Activated naive CD8-positive, alpha-beta T cell treated with anti-CD3 and anti-CD28 coated beads, Interleukin-2, amount 50 U/mL, for 24 hours (primary cell): Measurements from ENCODE around the gene AMPH.

ENCODE experiments used
- ATAC-seq: fragments of 150-1000 bp; cut with Tn5 transposase; one replicate; pipeline ENCODE4 v1.10.0; 2021
- DNase-seq: peaks from one replicate; pipeline ENCODE4 v3.0.0; 2021
- H3K27ac Mint-ChIP-seq: one replicate; pipeline ENCODE4 v1.8.0; 2021; ENCODE audit warnings: mild to moderate bottlenecking, mixed read lengths
- H3K27me3 Mint-ChIP-seq: one replicate; pipeline ENCODE4 v1.8.0; 2021; ENCODE audit warnings: mixed read lengths
- H3K36me3 Mint-ChIP-seq: one replicate; pipeline ENCODE4 v1.8.0; 2021; ENCODE audit warnings: low read depth, mixed read lengths
- H3K4me1 Mint-ChIP-seq: one replicate; pipeline ENCODE4 v1.8.0; 2021; ENCODE audit warnings: mixed read lengths
- H3K4me3 Mint-ChIP-seq: one replicate; pipeline ENCODE4 v1.8.0; 2021; ENCODE audit warnings: mild to moderate bottlenecking, moderate library complexity, mixed read lengths
- H3K9me3 Mint-ChIP-seq: one replicate; pipeline ENCODE4 v1.8.0; 2021; ENCODE audit warnings: mixed read lengths

Gene AMPH

DNA sequence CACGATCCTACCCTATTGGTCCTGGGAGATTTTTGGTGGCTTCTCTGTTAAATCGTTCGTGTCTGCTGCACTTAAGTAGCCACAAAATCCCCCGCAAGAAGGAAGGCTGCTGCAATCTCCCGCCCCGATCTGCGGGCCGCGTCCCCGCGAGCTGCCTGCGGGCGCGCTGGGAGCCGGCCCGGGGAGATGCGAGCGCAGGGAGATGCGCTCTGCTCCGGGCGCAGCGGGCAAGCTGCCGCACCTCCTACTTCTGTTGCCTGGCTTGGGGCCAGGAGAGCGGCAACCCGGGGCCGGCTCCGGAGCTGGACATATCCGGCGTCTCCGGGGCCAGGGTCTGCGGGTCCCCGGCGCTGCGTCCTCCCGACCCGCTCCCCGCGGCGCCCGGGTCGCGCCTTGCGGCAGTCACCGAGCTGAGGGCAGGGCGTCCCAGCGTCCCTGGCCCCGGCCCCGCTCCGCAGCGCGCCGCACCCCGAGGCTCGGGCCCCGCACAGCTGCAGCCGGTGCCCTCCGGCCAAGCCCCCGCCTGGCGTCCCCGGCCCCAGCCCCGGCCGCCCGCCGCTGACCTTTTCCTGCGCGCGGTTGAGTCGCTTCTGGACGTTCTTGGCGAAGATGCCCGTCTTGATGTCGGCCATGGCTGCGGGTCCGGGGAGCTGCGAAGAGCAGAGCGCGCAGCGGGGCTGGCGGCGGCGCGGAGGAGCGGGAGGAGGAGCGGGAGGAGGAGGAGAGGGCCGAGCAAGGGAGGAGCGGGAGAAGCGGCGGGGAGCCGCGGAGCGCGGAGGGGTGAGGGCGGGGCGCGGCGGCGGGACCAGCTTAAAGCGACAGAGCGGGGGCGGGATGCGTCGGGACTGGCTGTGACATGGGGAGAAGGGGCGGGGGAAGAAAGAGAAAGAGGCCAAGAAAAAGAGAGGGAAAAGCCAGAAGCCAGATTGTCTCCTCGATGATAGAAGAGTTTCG lies at the start of gene AMPH:
TSS of gene AMPH (minus strand) at position 654 of the 954 bp plus-strand sequence. CDS start at position 632, 22 bp downstream.
- peak; percentile 35 for DNase-seq
- Mint-ChIP-seq H3K36me3 (no peaks in the 10 kb centered on the region), H3K9me3 (no peaks in the 10 kb centered on the region), H3K27ac (no peak within 1 kb of the TSS), H3K4me1 (peaks cover 2% of the 10 kb centered on the region), H3K27me3 (peaks cover 57% of the 10 kb centered on the region), H3K4me3 (peak within 1 kb of the TSS; percentile 54)
- ATAC-seq, result peak; percentile 71

DNA sequence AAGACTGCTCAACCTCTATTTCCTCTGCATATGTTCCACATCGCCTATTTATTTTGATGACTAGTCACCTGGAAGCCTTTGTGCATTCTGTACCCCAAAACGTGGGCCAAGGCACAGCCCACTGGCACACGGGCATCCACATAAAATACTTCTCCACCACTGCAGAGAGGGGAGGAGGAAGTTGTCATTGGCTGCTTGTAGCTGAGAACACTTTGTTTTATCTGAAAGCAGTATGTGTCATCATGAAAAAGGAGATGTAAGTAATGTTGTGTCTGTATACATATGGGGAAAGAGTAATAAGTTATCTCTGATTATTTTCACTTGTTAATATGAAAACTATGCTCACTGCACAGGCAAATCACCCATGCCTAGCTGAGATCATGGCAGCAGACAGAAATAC lies 48.2 kb upstream of the AMPH start:
- Mint-ChIP-seq H3K4me3 (no peak overlapping the region), H3K36me3 (no peaks in the 10 kb centered on the region), H3K9me3 (no peaks in the 10 kb centered on the region), H3K27me3 (no peaks in the 10 kb centered on the region), H3K4me1 (no peaks in the 10 kb centered on the region), H3K27ac (no peak overlapping the region)
- DNase-seq (no peak), ATAC-seq (no peak)

DNA sequence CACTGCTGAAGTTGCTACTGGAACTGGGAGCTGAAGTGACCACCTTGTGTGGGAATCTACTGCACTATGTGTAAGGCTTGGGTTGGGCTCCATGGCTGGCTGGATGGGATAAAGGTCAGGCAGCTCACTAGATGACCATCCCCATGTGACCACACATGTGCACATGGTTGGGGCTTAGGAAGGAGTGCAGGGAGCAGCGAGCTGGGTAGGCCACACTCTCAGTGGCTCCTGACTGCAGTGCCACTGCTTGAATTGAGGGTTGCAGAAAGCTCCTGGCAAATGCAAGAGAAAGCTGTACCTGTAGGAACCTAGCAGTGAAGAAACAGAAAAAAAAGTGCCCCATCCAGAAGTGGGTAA lies 47.5 kb upstream of the AMPH start:
- Mint-ChIP-seq H3K27me3 (no peaks in the 10 kb centered on the region), H3K27ac (no peak overlapping the region), H3K4me3 (no peak overlapping the region), H3K36me3 (no peaks in the 10 kb centered on the region), H3K9me3 (no peaks in the 10 kb centered on the region), H3K4me1 (no peaks in the 10 kb centered on the region)
- DNase-seq, result no peak
- no peak for ATAC-seq

DNA sequence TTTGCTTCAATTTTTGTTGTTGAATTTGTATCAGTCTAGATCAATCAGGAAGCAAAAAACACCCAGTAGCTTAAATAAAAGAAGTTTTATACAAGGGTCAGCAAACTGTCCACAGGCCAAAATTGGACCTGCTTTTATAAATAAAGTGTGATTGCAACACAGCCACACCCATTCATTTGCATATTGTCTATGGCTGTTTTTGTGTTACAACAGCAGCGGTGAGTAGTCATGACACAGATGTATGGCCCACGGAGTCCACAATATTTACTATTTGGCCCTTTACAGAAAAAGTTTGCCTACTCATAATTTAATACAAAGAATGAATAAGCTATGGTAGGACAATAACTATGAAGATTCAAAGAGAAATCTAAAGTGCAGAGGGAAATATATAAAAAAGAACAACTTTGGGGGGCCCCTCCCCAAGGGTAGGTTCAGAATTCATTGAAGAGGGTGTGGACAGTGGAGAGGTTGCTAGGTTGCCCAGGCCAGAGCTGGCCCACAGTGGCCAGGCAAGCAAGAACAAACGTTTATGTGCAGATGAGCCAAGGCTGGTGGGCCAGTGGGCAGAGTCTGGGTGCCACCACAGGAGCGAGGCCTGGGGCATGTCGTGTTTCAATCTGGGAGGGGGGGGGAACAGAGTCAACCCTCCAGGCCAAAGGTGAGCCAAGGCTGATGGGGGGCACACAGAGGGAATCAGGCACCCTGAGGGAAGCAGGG lies 47.0 kb upstream of the AMPH start:
- Mint-ChIP-seq H3K36me3 (no peaks in the 10 kb centered on the region), H3K4me1 (no peaks in the 10 kb centered on the region), H3K27me3 (no peaks in the 10 kb centered on the region), H3K9me3 (no peaks in the 10 kb centered on the region), H3K4me3 (no peak overlapping the region), H3K27ac (no peak overlapping the region)
- DNase-seq (no peak), ATAC-seq (no peak)

DNA sequence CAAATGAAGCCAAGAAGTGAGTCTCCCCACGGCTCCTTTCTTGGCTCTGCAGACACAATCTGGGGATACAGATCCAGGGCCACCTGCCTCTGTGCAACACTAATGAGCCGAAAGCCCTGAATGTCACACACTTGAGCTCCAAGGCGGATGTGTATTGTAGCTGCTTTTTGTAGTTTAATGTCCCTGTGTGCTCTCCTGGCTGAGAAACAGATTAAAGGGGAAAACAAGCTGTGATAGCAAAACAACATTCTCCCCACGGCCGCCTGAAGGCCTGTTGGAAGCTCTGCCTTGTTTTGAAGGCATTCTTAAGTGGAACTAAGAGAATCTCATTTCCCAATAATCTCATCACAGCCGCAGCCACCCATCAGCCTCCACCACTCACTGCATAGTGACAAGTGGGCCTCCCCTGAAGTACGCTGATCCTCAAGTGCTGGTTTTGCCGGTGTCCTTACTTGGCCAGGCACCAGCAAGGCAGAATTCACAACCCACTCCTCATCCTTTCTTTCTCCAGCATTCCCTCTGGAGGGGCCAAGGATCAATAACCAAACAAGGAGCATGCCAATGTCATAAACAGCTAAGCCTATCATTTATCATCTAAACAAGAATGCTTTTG lies 44.4 kb upstream of the AMPH start:
- no peaks in the 10 kb centered on the region for H3K36me3 Mint-ChIP-seq
- no peaks in the 10 kb centered on the region for H3K4me1 Mint-ChIP-seq
- DNase-seq (no peak), ATAC-seq (no peak)
- no peaks in the 10 kb centered on the region for H3K27me3 Mint-ChIP-seq
- no peak overlapping the region for H3K27ac Mint-ChIP-seq
- H3K4me3 Mint-ChIP-seq, result no peak overlapping the region
- no peaks in the 10 kb centered on the region for H3K9me3 Mint-ChIP-seq

DNA sequence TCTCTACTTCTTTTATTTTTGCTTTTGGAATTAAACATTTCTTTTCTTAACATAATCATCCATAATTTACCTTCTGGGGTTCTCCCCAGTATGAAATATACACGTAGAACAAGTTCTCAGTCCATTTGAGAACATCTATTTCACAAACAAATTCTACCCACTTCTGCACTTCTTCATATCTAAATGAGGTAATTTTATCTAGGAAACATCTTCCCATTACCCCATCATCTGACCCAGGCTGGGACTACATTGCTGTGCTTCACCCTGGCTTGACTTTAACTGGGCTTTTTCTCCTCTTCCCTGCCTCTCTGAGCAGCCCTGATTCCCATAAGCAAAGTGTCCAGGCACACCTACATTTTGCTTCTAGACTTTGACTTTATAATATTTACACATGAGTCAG lies 43.3 kb upstream of the AMPH start:
- Mint-ChIP-seq H3K36me3 (no peaks in the 10 kb centered on the region), H3K4me1 (no peaks in the 10 kb centered on the region), H3K27ac (no peak overlapping the region), H3K27me3 (peaks cover 4% of the 10 kb centered on the region), H3K9me3 (no peaks in the 10 kb centered on the region), H3K4me3 (no peak overlapping the region)
- ATAC-seq (no peak), DNase-seq (no peak)

DNA sequence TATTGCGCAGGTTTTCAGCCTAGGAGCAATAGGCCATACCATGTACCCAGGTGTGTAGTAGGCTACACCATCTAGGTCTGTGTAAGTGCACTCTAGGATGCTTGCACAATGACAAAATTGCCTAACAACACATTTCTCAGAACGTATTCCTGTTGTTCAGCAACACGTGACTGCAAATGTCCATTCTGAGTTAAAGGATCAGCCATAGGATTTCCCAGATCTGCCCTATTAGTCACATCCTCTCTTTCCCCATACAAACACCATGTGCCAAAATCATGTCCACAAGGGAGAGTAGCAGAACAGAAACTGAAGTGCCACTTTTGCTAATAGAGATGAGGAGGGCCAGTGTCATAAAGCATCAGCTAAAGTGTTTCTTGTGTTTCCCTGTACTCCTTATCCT lies 42.6 kb upstream of the AMPH start:
- Mint-ChIP-seq H3K9me3 (no peaks in the 10 kb centered on the region), H3K4me3 (no peak overlapping the region), H3K4me1 (no peaks in the 10 kb centered on the region), H3K27me3 (peaks cover 8% of the 10 kb centered on the region), H3K27ac (no peak overlapping the region), H3K36me3 (no peaks in the 10 kb centered on the region)
- DNase-seq, result no peak
- ATAC-seq, result no peak

DNA sequence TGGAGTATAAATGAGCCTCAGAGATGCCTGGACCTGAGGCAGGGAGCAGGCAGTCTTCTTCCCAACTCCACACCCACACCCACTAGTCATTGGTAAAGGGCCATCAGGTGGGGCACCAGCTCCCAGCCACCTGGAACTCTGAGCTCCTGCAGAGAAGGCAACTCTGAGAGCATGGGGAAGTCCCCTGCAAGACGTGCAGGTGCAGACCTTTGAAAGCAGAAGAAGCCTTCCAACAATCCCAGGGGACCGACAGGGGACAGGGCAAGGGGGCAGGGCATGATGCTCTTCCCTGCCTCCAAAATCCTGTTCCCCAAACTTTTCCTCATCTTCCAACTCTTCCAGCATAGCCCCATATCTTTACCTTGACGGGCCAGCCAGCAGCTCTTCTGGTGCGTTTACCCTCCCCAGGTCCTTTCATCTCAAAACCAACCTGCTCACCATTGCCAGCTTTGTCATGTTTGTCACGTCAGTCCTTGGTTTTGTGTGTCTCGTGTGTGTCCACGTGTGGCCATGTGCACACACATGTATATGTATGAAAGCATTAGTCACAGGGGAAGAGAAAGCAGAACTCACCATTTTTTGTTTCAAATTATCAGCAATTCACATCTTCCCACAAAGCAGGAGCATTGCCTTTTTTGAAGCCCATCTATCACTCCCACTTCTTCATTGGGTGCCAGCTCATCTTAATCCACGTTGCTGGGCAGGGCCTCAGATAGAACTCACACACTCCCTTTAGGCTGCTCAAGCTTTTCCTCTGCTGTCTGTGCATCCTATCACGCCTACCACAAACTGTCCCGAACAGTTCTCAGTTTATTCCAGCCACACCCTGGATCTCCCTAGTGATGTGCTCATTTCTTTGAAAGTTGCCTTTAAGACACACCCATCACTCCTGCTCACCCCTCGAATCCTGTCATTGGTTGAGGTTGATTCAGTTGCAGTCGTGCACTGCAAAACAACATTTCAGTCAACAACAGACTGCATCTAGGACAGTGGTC lies 41.0 kb upstream of the AMPH start:
- no peaks in the 10 kb centered on the region for H3K9me3 Mint-ChIP-seq
- H3K27ac Mint-ChIP-seq, result no peak overlapping the region
- peaks cover 11% of the 10 kb centered on the region for H3K27me3 Mint-ChIP-seq
- H3K36me3 Mint-ChIP-seq, result no peaks in the 10 kb centered on the region
- no peak for ATAC-seq
- no peak overlapping the region for H3K4me3 Mint-ChIP-seq
- H3K4me1 Mint-ChIP-seq, result no peaks in the 10 kb centered on the region
- no peak for DNase-seq

DNA sequence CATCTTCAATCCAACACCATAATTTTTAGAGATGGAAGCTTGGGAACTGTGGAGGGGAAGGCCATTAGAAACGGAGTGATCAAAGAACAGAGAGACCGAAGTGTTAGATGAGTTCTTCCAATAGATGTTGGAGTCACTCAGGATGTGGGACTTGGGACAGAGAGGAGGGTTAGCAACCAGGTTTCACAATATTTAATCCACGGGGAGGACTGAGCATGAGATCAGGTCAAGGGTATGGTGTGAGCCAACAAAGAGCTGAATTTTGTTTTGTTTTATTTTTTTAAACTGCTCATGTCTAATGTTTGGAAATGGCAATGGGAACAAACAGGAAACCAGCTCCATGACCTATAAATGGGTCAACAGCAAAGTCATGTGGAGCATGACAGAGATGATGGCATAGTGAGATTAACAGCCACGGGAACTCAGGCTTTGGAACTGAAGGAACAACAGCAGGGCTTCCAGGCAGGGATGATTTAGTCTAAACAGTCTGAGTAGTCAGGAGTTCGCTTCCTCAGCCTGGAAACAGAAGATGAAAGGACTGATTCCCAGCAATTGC lies 38.9 kb upstream of the AMPH start:
- Mint-ChIP-seq H3K27me3 (peaks cover 14% of the 10 kb centered on the region), H3K4me3 (no peak overlapping the region), H3K27ac (no peak overlapping the region), H3K9me3 (no peaks in the 10 kb centered on the region), H3K36me3 (no peaks in the 10 kb centered on the region), H3K4me1 (no peaks in the 10 kb centered on the region)
- DNase-seq (no peak), ATAC-seq (no peak)

DNA sequence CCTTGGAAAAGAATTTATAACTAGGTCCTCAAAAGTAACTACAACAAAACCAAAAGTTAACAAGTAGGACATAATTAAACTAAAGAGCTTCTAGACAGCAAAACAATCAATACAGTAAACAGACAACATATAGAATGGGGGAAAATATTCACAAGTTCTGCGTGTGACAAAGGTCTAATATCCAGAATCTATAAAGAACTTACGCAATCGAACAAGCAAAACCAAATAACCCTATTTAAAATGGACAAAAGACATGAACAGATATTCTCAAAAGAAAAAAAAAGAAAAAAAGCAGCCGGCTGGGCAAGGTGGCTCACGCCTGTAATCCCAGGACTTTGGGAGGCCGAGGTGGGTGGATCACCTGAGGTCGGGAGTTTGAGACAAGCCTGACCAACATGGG lies 33.8 kb upstream of the AMPH start:
- peaks cover 24% of the 10 kb centered on the region for H3K27me3 Mint-ChIP-seq

DNA sequence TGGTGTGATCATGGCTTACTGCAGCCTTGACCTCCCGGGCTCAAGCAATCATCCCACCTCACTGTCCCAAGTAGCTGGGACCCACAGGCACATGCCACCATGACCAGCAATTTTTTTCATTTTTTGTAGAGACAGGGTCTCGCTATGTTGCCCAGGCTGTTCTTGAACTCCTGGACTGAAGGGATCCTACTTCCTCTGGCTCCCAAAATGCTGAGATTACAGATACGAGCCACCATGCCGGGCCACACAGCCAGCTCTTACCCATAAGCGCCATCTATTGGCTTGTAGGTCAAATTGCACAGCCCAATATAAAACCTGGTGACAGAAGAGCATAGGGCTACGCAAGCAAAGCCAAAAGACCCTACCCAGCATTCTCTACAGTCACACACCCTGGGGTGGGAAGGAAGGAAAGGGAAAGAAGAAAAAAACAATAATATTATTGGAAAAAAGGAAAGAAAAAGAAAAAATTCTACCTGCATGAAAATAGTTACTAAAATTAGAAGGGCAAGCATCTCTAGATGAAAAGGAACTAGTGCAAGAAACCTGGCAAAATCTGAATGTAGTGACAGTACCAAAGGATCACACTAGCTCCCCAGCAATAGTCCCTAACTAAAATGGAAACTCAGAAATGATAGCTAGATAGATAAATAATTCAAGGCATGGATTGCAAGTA lies 29.4 kb upstream of the AMPH start:
- DNase-seq, result peak; percentile 22
- Mint-ChIP-seq H3K4me3 (no peak overlapping the region), H3K27ac (no peak overlapping the region), H3K27me3 (peaks cover 18% of the 10 kb centered on the region), H3K36me3 (no peaks in the 10 kb centered on the region), H3K4me1 (no peaks in the 10 kb centered on the region), H3K9me3 (no peaks in the 10 kb centered on the region)
- peak; percentile 71 for ATAC-seq

More for the DNA sequence above, 33.8 kb upstream of the AMPH start:
- no peaks in the 10 kb centered on the region for H3K36me3 Mint-ChIP-seq
- no peak for DNase-seq
- no peak for ATAC-seq
- no peaks in the 10 kb centered on the region for H3K9me3 Mint-ChIP-seq
- H3K4me3 Mint-ChIP-seq, result no peak overlapping the region
- no peaks in the 10 kb centered on the region for H3K4me1 Mint-ChIP-seq
- H3K27ac Mint-ChIP-seq, result no peak overlapping the region

DNA sequence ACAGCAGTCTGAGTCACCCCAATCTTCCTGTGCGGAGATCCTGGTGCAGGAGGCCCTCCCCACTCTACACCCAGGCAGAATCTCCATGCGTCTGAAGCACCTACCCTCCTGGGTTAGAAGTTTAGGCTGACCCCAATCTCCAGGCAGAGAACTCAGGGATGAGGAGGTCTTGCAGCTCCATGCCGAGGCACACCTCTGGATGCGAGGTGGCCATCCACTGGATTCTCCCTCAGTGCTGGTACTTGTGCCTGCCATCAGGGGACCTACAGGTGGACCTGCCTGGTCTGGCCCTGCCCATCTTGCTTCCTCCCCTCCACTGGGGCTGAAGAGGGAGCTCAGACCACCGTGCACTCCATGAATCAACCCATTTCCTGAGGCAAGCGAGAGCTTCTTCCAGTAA lies 28.8 kb upstream of the AMPH start:
- DNase-seq (no peak), ATAC-seq (no peak)
- no peak overlapping the region for H3K27ac Mint-ChIP-seq
- H3K4me3 Mint-ChIP-seq, result no peak overlapping the region
- peaks cover 18% of the 10 kb centered on the region for H3K27me3 Mint-ChIP-seq
- no peaks in the 10 kb centered on the region for H3K4me1 Mint-ChIP-seq
- no peaks in the 10 kb centered on the region for H3K9me3 Mint-ChIP-seq
- H3K36me3 Mint-ChIP-seq, result no peaks in the 10 kb centered on the region

DNA sequence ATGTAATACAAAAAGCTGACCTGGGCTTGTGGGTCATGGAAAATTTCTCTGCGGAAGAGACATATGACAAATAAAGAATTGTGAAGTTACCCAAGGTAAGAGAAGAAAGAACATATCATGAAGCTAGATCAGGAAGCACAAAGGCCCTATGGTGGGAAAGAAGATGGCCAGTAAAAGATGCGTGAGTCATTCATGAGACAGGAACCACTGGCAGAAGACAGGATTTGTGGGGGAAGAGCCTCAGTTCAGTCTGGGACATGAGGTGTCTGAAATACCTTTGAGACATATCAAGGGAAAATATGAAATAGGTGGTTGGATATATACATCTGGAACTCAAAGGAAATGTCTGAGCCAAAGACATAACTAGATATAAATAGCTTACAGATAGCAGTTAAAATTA lies 27.7 kb upstream of the AMPH start:
- ATAC-seq (no peak), DNase-seq (no peak)
- no peaks in the 10 kb centered on the region for H3K9me3 Mint-ChIP-seq
- no peaks in the 10 kb centered on the region for H3K36me3 Mint-ChIP-seq
- H3K27ac Mint-ChIP-seq, result no peak overlapping the region
- peaks cover 21% of the 10 kb centered on the region for H3K27me3 Mint-ChIP-seq
- H3K4me1 Mint-ChIP-seq, result no peaks in the 10 kb centered on the region
- H3K4me3 Mint-ChIP-seq, result no peak overlapping the region
